NCI-H2227 (cell line): ENCODE data around the gene ACTL8.

Experiments
- DNase-seq: peaks from one replicate; lab custom pipeline; 2025; ENCODE audit not compliant: unreplicated experiment; lab: John Stamatoyannopoulos, UW

ACTL8 gene

GRCh38 chr1:17869815-17870214 lies 114.7 kb downstream of the ACTL8 start:
- DNase-seq: no peak

GRCh38 chr1:17870679-17871078 lies 115.5 kb downstream of the ACTL8 start:
- DNase-seq: no peak

GRCh38 chr1:17873007-17873675 lies 118.0 kb downstream of the ACTL8 start:
- no peak for DNase-seq

- DNase-seq: no peak
Measured at GRCh38 chr1:17874231-17874630, 119.1 kb downstream of the ACTL8 start.

- DNase-seq: peak; percentile 25
Measured at GRCh38 chr1:17874710-17875109, 119.6 kb downstream of the ACTL8 start.

GRCh38 chr1:17875171-17875881 lies 120.2 kb downstream of the ACTL8 start:
- no peak for DNase-seq

GRCh38 chr1:17875882-17876280 lies 120.7 kb downstream of the ACTL8 start:
- no peak for DNase-seq
